Fibroblast of peridontal ligament (primary cell): ENCODE results near the gene NFKB1.

Experiments
- DNase-seq: peaks from one replicate; pipeline ENCODE4 v3.0.0-alpha.2; 2010; ENCODE audit errors: extremely low read depth

The NFKB1 gene

DNA sequence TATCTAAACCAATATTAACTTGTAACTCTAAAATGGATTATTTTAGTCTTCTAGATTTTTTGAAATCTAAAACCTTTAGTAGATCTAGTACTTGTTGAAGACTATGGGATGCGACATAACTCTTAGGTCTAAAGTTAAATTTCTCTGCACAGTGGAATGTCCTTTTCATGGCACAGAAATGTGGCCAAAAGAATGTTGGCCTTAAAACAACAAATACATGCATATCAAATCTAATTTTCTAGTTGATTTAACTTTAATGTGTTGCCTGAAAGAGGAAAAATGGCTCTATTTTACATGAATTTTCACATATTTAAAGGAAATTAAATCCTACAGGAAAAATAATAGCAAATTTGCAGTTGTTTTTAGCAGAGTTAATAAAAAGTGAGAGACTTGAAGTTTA is 30.3 kb downstream of the NFKB1 start:
- peak; percentile 32 for DNase-seq

DNA sequence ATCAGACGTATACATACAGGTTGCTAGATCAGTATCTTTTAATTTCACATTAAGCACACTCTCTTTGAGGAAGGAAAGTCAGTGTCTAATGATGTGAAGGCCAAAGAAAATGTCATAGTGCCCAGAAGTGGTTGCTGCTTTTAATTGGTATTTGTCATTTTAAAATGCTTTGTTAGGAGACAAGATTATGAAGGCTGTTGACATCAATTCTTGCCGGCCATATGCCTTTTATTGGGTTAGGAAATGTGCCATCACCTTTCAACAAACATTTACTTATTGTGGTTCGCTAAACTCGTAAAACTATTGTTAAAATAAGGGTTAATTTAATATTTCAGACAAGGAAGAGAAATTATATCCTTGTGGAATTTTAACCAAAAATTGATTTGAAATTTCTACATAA is 32.2 kb downstream of the NFKB1 start:
- no peak for DNase-seq

DNA sequence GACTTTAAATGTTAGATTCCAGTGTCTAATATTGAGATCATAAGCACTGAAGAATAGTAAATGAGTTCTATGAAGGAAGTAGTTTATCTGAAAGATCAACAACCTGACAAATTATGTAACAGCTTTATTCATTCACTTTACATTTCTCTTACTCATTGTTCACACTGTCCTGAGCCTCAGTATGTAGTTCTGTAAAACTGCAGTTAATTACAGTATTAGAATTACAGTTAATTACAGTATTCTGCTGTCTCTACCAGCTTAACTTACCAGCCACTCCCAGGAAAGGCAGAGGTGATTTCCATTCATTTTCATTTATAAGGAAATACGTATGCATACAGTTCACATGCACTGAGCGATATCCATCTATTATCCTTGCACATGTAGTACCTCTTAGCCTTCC is 32.7 kb downstream of the NFKB1 start:
- no peak for DNase-seq

DNA sequence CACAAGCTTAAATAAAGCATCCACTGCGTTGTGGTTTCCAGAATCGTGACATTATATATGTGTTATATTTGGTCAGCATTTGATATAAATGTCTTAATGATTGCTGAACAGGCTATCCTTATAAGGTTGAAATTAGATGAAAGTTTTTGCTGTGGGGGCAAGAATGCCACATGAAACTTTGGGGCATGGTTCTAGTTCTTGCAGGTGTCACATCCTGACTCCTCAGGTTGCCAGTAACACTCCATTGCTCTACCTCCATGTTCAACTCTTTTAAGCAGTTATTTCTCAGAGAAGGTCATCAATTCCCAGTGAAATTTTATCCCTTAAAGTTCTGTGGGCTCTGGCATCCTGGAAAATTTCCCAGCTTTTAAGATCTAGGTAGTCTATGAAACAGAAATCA is 33.7 kb downstream of the NFKB1 start:
- DNase-seq: no peak

DNA sequence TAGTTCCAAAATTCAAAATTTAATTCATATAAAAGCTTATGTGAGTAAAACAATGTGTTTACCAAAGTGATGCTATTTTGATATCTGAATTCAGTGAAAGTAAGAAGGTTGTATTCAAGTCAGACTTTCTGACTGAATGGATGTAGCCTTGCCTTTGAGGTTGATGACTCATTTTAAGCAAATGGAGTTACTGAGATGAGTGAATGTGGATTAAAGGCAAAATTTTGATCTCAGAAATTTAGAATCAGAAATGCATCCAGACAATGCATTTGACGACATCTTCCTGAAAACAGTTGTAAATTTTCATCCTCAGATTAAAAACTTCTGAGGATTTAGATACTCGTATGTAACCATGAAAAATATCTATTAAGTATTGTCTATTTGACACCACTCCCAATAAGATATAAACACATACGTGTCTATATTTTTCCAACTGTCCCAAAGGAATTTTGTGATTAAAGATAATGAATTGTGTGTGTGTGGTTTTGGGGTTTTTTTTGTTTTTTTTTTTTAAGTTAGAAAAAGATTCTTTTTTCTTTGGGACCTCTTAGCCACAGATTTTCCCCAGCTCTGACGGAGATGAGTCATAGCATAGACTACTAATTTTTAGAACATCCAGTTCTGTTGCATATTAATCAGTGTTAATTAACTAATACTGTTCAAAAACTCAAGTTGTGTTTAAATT is 34.4 kb downstream of the NFKB1 start:
- peak; percentile 74 for DNase-seq

DNA sequence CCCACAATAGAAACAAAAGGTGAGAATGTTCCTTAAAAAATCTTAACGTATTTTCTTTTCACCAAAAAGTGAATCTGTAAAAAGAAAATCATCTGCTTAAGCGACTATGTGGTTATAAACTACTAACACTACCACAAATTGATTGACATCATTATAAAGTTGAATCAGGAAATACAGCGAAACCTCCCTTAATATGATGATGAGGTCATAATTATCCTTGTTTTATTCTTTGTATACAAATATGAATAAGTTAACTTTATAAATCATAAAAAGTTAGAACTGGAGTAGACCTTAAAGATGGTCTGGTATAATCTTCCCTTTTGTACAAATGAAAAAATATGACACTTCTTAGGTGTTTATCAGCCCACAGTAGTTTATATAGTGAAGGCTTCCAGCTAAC is 35.6 kb downstream of the NFKB1 start:
- DNase-seq: no peak

DNA sequence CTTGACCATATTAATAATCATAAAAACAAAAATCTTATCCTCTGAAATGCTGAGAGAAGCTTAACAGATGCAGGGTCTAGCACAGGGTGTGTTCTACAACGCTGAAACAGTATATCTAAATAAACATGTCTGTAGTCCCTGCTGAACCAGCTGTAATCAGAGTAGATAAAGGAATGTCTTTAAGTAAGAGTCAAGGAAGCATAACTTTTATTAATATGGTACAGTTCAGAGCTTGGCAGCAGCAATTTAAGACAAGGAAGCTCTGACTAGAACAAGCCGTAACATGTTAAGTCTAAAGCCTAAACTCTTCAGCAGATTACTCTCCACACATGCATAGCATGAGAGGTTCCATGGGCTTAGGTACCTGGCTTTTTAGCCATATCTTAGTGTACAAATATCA is 36.1 kb downstream of the NFKB1 start:
- DNase-seq: peak; percentile 54

DNA sequence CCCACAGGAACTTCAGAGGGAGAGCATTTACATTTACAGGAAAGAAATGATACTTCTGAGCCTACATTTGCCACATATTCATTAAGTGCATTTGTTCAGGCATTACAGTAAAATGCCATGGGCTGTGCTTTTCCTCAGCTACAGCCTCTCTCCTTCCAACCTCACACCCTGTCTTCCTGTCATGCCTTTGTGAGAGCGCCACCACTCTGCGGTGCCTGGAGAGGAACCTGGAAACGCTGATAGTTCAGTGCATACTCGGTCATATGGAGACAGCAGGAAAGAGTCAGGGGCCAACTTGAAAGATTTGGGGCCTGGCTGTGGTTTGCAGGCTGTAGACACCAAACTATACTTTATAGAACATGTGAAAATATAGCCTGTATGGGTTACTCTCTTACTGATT is 40.5 kb downstream of the NFKB1 start:
- no peak for DNase-seq

DNA sequence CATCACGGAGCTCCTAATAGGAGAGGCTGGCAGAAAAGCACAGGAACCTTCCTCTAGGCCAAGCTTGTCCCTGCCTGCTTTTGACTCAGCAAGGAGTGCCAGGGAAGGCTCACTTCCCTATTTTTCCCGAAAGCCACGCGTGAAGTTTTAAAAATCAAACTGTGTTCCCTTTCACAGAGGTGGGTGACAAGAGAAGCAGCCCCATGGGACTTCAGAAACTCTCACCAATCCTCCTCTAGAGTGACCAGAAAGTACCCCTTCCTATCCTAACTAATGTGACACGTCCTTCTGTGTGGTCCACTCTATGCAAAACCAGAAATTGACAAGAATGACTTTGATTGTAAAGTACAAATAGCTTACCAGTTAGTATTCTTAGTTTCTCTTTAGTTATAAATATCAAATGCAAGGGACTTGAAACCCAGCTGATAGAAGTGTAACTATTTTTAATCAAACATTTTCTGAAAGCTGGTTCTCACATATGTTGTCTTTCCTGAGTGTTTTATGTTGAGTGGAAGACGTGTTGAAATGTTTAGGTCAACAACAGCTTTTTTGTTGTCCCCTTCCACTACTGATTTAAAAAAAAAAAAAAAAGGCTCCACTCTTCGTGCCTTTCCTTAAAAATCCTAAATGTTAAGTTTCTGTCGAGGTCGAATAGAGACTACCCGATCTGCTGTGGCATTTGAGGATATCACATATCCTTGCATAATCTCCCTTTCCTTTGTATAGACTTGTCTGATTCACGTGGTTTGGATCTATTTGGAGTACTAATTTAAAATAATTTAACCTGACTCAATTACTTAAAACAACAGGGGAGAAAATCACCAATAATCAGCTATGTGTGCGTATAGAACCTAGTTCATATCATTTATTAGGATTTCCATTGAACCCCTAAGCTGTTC is 42.1 kb downstream of the NFKB1 start:
- DNase-seq: no peak

DNA sequence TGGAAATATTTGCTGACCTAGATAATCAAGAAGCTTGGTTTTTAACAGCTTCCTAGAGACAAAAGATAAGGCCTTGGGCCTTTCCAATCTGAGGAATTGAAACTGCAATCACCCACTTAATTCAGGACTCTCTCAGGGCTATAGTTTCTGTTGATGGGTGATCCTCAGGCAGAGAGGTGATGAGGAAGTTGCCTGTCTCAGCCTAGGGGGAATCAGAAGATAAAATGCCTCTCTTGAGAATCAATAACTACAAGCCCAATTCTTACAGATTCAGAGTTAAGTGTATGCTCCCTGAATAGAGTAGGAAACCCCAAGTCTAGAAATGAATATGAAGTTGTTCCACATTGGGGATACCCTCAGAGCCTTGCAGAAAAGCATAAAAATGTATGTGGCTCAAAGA is 45.5 kb downstream of the NFKB1 start:
- no peak for DNase-seq

DNA sequence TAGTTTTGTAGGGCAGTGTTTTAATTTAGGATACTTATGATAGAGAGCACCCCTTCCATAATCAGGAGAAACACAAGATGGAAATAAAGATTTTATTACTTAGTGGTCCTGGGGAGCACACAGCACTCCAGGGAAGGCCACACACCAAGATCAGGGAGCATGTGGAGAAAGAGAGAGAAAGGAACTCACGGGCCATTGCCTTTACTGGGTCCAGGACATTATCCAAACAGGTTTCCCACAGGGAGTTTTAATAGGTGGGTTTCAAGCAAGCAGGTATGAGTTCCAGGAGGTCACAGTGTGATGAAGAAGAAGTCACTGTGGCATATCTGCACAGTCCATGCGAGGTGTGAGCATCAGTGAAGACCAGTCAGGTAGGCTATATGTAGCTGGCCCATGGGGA is 46.8 kb downstream of the NFKB1 start:
- no peak for DNase-seq

DNA sequence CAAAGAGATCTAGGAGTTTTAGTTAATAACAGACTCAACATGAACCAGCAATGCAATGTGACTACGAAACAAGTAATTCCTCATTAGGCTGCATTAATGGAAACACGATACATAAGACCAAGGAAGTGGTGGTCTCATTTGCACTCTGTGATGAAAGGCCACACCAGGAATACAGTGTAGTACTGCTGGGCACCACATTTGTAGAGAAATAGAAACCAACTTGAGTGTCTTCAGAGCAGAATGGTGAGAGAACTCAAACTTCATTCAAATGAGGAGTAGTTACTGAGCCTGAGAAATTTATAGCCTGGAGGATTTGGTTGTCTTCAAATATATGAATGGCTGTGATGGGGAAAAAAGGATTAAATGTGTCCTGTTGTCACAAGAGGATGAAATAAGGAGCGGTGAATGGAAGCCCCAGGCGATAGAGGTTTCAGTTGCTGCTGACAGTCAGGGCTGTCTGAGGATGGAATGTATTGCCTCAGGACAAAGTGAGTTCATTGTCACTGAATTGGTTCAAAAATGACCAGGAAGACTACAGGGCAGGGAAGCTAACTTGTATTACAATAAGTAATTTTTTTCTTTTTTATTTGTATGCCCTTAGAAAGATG is 50.9 kb downstream of the NFKB1 start:
- DNase-seq: no peak

DNA sequence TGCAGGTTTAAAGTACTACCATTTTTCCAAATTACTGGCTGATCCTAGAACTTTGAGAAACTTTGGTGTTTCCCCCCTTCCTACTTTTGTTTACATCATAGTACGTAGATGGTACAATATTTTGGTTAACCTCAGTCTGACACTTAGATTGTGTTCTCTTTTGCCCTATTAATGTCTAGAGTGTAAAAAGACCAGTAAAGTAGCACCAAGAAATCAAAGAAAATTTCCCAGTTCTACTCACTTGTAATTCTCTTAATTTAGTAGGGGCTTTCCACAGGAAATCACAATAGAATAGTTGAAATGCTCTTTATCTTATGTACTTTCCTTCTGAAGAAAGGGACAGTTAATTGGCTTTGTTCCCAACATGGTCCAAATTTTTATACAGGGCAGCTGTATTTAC is 51.6 kb downstream of the NFKB1 start:
- DNase-seq: no peak

DNA sequence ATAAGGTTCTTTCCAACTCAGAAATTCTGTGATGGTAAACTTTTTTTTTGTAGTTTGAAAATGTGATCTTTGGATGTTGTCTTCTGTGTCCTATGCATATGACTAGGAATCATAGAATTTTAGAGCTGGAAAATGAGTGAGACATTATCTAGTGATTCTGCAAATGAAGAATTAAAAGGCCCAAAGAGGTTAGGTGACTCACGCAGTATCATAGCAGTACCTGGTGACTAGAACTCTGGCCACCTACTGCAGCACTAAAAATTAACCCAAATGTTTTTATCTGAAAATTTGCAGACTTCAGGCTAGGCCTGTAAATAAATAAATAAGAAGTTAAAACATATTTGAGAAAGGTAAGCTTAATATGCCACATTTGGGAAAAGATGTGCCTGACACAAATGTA is 52.8 kb downstream of the NFKB1 start:
- DNase-seq: no peak

DNA sequence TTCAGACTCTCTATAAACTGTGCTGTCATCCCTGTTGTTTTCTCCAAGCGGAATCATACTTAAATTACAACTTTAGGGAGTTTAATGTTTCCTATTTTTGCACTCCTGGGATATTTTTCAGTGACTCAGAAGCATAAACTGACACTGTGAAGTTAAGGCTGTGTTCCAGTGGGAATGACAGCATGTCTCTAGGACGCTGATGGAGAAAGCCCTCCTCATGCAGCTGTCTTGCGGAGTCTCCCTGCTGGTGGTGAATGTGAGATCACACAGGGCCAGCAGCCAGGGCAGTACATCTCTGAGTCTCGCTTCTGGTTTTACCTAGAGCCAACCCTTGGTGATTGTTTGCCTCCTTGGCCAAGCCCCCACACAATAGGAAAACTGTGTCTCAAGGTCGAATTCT is 53.3 kb downstream of the NFKB1 start:
- DNase-seq: peak; percentile 69

DNA sequence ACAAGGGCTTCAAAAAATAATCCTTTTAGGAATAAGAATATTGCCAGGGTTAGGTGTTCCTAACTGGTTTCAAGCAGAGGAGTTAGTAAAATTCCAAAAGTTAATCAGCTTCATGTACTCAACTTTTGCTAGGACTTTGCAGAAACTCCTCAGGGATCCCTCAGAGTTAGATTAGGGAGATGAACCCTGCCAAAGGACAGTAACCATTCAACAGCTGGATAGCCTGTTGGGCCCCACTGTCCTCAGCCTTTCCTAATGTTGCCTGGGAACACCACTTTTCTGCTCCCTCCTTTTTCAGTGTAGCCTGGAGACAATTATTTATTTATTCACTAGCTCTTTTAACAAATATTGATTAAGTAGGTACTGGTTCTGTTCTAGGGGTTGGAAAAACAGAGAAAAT is 53.8 kb downstream of the NFKB1 start:
- DNase-seq: no peak

DNA sequence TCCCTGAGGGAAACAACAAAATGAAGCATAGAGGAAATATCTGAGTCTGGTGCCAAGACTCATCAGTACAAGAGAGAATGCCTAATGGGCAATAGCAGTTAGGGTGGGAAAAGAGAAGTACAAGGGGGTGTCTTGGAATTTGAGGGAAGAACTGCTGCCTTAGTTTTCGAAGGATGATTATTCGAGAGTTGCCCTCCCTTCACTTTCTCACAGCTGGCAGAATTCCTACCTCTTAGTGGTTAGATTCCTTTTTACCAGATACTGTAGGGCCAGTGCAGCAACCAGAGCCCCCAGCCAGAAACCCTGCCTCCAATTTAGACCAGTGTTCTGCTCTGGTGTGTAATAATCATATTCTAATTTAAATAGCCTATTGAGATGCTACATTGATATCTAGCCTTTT is 56.5 kb downstream of the NFKB1 start:
- DNase-seq: peak; percentile 24

DNA sequence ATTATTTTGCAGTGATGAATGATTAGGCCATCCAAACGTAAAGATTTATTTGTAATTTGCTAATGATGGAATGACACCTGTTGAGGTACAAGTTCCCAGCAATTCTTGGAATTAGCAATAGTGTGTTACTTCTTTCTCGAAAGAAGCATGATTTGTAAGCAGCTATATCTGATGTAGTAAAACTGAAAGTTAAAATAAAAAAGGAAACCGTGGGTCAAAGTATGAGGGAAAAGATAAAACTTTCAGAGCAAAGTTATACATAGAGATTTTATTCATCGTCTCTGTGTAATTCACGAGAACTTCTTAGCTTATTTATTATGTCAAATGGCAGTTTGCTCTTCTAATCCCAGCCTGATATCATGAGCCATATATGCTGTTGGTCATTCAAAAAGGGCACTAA is 59.0 kb downstream of the NFKB1 start:
- no peak for DNase-seq

DNA sequence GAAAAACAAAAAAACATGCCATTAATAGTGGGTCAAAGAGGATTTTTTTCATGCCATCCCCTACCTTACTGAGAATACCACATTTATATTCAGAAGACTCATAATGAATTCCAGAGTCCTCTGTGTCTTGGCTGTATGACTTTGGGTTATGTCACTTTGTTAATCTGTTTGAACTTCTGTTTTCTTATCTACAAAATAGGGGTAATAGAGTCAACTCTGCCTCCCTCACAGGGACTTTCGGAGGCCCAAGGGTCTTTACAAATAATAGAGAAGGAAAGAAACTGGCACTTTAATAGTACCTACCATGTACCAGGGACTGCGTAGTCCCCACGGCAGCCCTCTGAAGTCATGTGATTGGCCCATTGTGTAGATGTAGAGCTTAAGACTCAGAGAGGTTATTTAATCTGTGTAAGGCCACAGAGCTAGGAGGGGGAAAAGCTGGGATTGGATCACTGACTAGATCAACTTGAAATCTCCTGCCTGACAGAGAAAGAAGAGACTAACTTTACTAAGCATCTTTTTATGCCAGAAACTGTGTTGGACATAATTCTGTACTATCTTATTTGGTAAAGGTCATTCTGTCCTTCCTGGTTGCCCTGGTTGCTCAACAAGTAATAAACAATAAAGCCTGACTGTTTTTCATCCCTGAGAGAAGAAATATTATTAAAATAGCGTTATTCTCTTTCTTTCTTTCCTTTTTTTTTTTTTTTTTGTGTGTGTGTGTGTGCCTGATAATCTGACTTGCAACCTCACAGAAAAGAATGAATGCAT is 59.6 kb downstream of the NFKB1 start:
- DNase-seq: no peak

DNA sequence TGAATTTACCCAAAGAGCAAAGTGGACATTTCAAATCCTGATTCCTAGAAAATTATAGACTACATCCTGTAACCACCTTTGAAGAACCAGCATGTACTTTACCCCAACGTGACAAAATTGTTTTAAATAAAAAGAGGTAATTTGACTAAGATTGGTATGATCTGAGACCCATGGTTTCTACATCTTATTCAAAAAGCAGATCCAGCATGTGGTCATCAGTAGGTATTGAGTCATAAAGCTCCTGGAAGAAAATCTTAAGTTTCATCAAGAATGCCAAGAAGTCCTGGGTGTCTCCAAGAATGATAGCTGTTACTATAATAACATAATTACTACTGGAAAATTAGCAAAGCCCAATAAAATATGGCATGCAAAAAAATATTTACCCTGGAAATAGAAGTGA is 61.8 kb downstream of the NFKB1 start:
- DNase-seq: peak; percentile 47

DNA sequence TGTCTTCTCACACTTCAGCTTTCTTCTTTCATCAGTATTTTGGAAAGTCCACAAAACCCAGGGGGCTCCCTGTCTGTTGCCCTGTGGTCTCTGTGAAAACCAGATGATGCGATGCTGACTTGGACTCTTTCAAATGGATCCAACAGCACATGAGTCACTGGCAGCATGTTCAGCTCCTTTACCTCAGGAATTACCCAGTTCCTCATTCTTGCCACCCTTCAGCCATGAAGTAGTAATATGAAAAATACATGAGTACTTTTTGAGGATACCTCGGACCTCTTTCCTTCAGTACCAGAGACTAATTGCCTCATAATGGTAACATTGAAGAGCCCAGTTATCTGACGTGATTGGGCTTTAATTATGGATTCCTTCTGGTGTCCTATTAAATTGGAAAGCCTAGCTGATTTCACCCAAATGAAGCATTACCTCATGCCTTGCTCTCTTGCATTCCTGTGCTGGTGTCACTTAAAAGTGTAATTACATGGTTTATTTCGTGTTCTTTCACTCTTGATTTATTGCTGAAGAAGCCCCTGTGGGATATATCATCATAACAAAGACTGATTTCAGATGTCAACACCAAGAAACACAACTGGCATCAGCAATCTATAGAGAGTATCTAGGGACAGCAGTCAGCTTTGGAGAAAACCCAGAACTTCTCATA is 63.4 kb downstream of the NFKB1 start:
- DNase-seq: peak; percentile 84

DNA sequence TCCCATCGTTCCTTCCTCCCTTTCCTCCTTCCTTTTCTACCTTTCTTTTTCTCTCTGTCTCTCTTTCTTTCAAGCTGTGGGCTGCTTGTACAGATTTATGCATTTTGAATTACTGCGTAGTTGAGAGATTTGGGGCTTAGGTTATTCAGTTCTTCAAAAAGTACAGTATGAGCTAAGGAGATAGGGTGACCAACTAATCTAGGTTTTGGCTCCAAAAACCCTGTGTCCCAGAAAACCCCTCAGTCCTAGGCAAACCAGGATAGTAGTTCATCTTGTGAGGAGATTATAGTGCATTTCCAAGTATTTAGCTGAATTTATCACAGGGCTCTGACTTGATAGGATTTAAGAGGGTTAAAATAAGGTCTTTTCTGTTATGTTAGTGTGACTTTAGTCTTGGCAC is 64.5 kb downstream of the NFKB1 start:
- DNase-seq: no peak
